Progenitor cell of endocrine pancreas (in vitro differentiated cells): ENCODE data around the gene BRF1. TPM values are rescaled to one million over a fixed set of nuclear protein-coding genes. Genes with fewer than 3 reads are reported as not detected.
"Not testable (repeated sequence)": the region's sequence is repeated elsewhere in the genome, so short reads cannot be mapped to it uniquely, and the experiment has no call there.

Experiments used
- DNase-seq: peaks from one replicate; pipeline ENCODE4 v3.0.0; 2021; ENCODE audit warnings: low spot score; ENCODE audit not compliant: unreplicated experiment
- H3K27ac Mint-ChIP-seq: 2 replicates; pipeline ENCODE4 v1.8.0; 2021; ENCODE audit warnings: mild to moderate bottlenecking, moderate library complexity, mixed read lengths
- H3K27me3 Mint-ChIP-seq: 2 replicates; pipeline ENCODE4 v1.8.0; 2021; ENCODE audit warnings: mixed read lengths
- H3K36me3 Mint-ChIP-seq: 2 replicates; pipeline ENCODE4 v1.8.0; 2022; ENCODE audit warnings: mixed read lengths; ENCODE audit not compliant: insufficient read depth
- H3K4me1 Mint-ChIP-seq: 2 replicates; pipeline ENCODE4 v1.8.0; 2021; ENCODE audit warnings: low read depth, mixed read lengths
- H3K4me3 Mint-ChIP-seq: 2 replicates; pipeline ENCODE4 v1.8.0; 2021; ENCODE audit warnings: low read depth, mild to moderate bottlenecking, moderate library complexity, mixed read lengths
- H3K9me3 Mint-ChIP-seq: 2 replicates; pipeline ENCODE4 v1.8.0; 2021; ENCODE audit warnings: low read depth, mixed read lengths
- CTCF ChIP-seq: fragments of 200-600 bp; sonication (generic); IDR thresholded peaks from one replicate; pipeline ENCODE4 v1.5.0; 2021; ENCODE audit warnings: antibody characterized with exemption, mild to moderate bottlenecking; ENCODE audit not compliant: unreplicated experiment
- total RNA-seq: library from RNA; stranded (reverse); gene quantifications from 2 replicates; pipeline ENCODE4 v1.2.1, GENCODE V29; 2021

Gene BRF1
- total RNA-seq, 1 donor from 2014 or later, result 49.9 TPM

GRCh38 chr14:105282098-105282725 lies 18.6 kb downstream of the BRF1 start:
- H3K9me3 Mint-ChIP-seq, result no peaks in the 10 kb centered on the region
- no peak for DNase-seq
- no peak for TF ChIP-seq CTCF
- H3K27me3 Mint-ChIP-seq, result no peaks in the 10 kb centered on the region
- H3K36me3 Mint-ChIP-seq, result peaks cover 4% of the 10 kb centered on the region
- H3K4me3 Mint-ChIP-seq, result no peak overlapping the region
- H3K27ac Mint-ChIP-seq, result peak overlapping the region; percentile 57
- peaks cover 12% of the 10 kb centered on the region for H3K4me1 Mint-ChIP-seq

- H3K36me3 Mint-ChIP-seq, result peaks cover 4% of the 10 kb centered on the region
- no peaks in the 10 kb centered on the region for H3K27me3 Mint-ChIP-seq
- H3K4me1 Mint-ChIP-seq, result peaks cover 12% of the 10 kb centered on the region
- peak overlapping the region; percentile 47 for H3K27ac Mint-ChIP-seq
- no peaks in the 10 kb centered on the region for H3K9me3 Mint-ChIP-seq
- TF ChIP-seq CTCF, result peak; percentile 73
- DNase-seq, result no peak
- H3K4me3 Mint-ChIP-seq, result no peak overlapping the region
Measured at GRCh38 chr14:105281371-105282097, 19.3 kb downstream of the BRF1 start.

- TF ChIP-seq CTCF, result no peak
- H3K4me3 Mint-ChIP-seq, result no peak overlapping the region
Measured at GRCh38 chr14:105280525-105280924, 20.3 kb downstream of the BRF1 start.

GRCh38 chr14:105279642-105280361 lies 21.0 kb downstream of the BRF1 start:
- DNase-seq, result no peak
- H3K4me3 Mint-ChIP-seq, result no peak overlapping the region
- H3K9me3 Mint-ChIP-seq, result no peaks in the 10 kb centered on the region
- no peak for TF ChIP-seq CTCF
- peaks cover 3% of the 10 kb centered on the region for H3K36me3 Mint-ChIP-seq
- H3K27me3 Mint-ChIP-seq, result no peaks in the 10 kb centered on the region
- H3K4me1 Mint-ChIP-seq, result peaks cover 12% of the 10 kb centered on the region
- H3K27ac Mint-ChIP-seq, result no peak overlapping the region

More at GRCh38 chr14:105280525-105280924, 20.3 kb downstream of the BRF1 start:
- no peaks in the 10 kb centered on the region for H3K9me3 Mint-ChIP-seq
- H3K27ac Mint-ChIP-seq, result no peak overlapping the region
- peaks cover 4% of the 10 kb centered on the region for H3K36me3 Mint-ChIP-seq
- H3K4me1 Mint-ChIP-seq, result peaks cover 12% of the 10 kb centered on the region
- no peak for DNase-seq
- no peaks in the 10 kb centered on the region for H3K27me3 Mint-ChIP-seq

- H3K4me3 Mint-ChIP-seq, H3K9me3 Mint-ChIP-seq: not testable (repeated sequence)
Measured at GRCh38 chr14:105277448-105277847, 23.4 kb downstream of the BRF1 start.

More at GRCh38 chr14:105277448-105277847, 23.4 kb downstream of the BRF1 start:
- not testable (repeated sequence) for H3K27me3 Mint-ChIP-seq, H3K27ac Mint-ChIP-seq, H3K36me3 Mint-ChIP-seq, DNase-seq
- peaks cover 25% of the 10 kb centered on the region for H3K4me1 Mint-ChIP-seq
